ENCODE results near the gene NLE1. TPM values are rescaled to one million over a fixed set of nuclear protein-coding genes. Genes with fewer than 3 reads are reported as not detected.

The NLE1 gene
- total RNA-seq = 17.8 and 20.5 TPM in 2 replicates

GRCh38 chr17:35141681-35142466 lies at the start of gene NLE1:
TSS of gene NLE1 (minus strand) at chr17:35142303. CDS start at chr17:35142275, 28 bp downstream.

GRCh38 chr17:35147375-35147905 lies 5.3 kb upstream of the NLE1 start, which contains the start of gene UNC45B:
TSS of gene UNC45B (plus strand) at chr17:35147817. CDS start at chr17:35148264, 447 bp downstream.

GRCh38 chr17:35121315-35121714 lies 20.8 kb downstream of the NLE1 start, which contains the start of gene FNDC8:
TSS of gene FNDC8 (plus strand) at chr17:35121615. CDS start at chr17:35121694, 79 bp downstream.

GRCh38 chr17:35119370-35120165 lies 22.5 kb downstream of the NLE1 start, which contains the start of gene RAD51D:
TSS of gene RAD51D (minus strand) at chr17:35119860. CDS start at chr17:35119613, 247 bp downstream.

Other genes with a start within 250 kb of the NLE1 start
- 1.5 and 4.1 TPM in 2 replicates for gene CCT6B, start 180.8 kb downstream of the NLE1 start, total RNA-seq
- 15.3 and 19.8 TPM in 2 replicates for gene ZNF830, start 180.8 kb downstream of the NLE1 start, total RNA-seq
- 25.5 and 36.3 TPM in 2 replicates for gene LIG3, start 161.8 kb downstream of the NLE1 start, total RNA-seq
- gene RFFL, start 78.6 kb downstream of the NLE1 start, total RNA-seq = 8.2 and 10.2 TPM in 2 replicates
- gene RAD51D, start 22.4 kb downstream of the NLE1 start, total RNA-seq = 12.5 and 15.0 TPM in 2 replicates
- gene FNDC8, start 20.7 kb downstream of the NLE1 start, total RNA-seq = not detected in 2 replicates
- gene UNC45B, start 5.5 kb upstream of the NLE1 start, total RNA-seq = under 0.01 TPM in 1 of 2 replicates, not detected in the other
- gene SLC35G3, start 52.1 kb upstream of the NLE1 start, total RNA-seq = not detected in 2 replicates
- gene SLFN5, start 100.8 kb upstream of the NLE1 start, total RNA-seq = 78.2 and 112 TPM in 2 replicates
- gene SLFN11, start 231.3 kb upstream of the NLE1 start, total RNA-seq = 35.1 and 51.2 TPM in 2 replicates